GM12878 (cell line): ENCODE data around the gene TMEM239. TPM values are rescaled to one million over a fixed set of nuclear protein-coding genes. Genes with fewer than 3 reads are reported as not detected.

Source experiments
- ATF7 ChIP-seq: fragments of 450-650 bp; IDR thresholded peaks from 2 replicates; pipeline ENCODE4 v1.6.1; 2016; ENCODE audit warnings: low read depth, mild to moderate bottlenecking
- LARP7 ChIP-seq: fragments of 450-650 bp; IDR thresholded peaks from 2 replicates; pipeline ENCODE4 v1.6.1; 2017; ENCODE audit warnings: mild to moderate bottlenecking
- MEF2A ChIP-seq: IDR thresholded peaks from 2 replicates; pipeline ENCODE4 v1.6.1; 2011; ENCODE audit warnings: low read depth, mild to moderate bottlenecking, low read length, moderate library complexity; ENCODE audit not compliant: insufficient read depth
- MTA2 ChIP-seq: fragments of 450-650 bp; IDR thresholded peaks from 2 replicates; pipeline ENCODE4 v1.6.1; 2016; ENCODE audit warnings: low read depth, mild to moderate bottlenecking, moderate library complexity
- RELA ChIP-seq: fragments of 450-650 bp; IDR thresholded peaks from 2 replicates; pipeline ENCODE4 v1.8.0; 2014; ENCODE audit warnings: borderline replicate concordance; ENCODE audit not compliant: partially characterized antibody
- SUZ12 ChIP-seq: fragments of 200-600 bp; sonication (generic); IDR thresholded peaks from one replicate; pipeline ENCODE4 v1.6.1; 2018; ENCODE audit warnings: antibody characterized with exemption, mild to moderate bottlenecking; ENCODE audit not compliant: unreplicated experiment
- ZNF384 ChIP-seq: IDR thresholded peaks from 2 replicates; pipeline ENCODE4 v1.6.1; 2012; ENCODE audit warnings: low read depth, mild to moderate bottlenecking, low read length, improper control_type of control experiment, borderline replicate concordance
- polyA plus RNA-seq, 11 experiments: library from polyadenylated mRNA; depleted of rRNA in 4 of 11; unstranded in 6 of 11; stranded (reverse) in 5 of 11; fragments of >200 nt; fragmentation: Nextera tagmentation in 4 of 11; fragmentation: Illumina TruSeq in 1 of 11; extraction: Ambion mirVana in 4 of 11; extraction: Trizol in 1 of 11; gene quantifications; 1 replicate in 1 of 11; 2 replicates in 10 of 11; pipeline versions ENCODE4 v1.2.1 to v1.2.3, GENCODE V29; 2011 to 2016; ENCODE audit warnings: inconsistent platforms in 2 of 11, missing spikeins in 2 of 11, low read depth in 1 of 11
- total RNA-seq, 4 experiments: library from RNA; depleted of rRNA in 3 of 4; stranded (reverse); fragments of >200 nt in 3 of 4; fragmentation: Illumina TruSeq in 1 of 4; extraction: Trizol in 1 of 4; gene quantifications; 2 replicates each; pipeline versions ENCODE4 v1.2.1 to v1.2.3, GENCODE V29; 2013 to 2021
- TF ChIP-seq, protein P1 (sequence below): IDR thresholded peaks from 2 replicates; pipeline ENCODE4 v1.6.1; 2011; ENCODE audit warnings: low read depth, low read length, improper control_type of control experiment, borderline replicate concordance
- TF ChIP-seq, protein P2 (sequence below): fragments of 450-650 bp; IDR thresholded peaks from 2 replicates; pipeline ENCODE4 v1.6.1; 2016; ENCODE audit warnings: mild to moderate bottlenecking, moderate library complexity, borderline replicate concordance
- TF ChIP-seq, protein P3 (sequence below): fragments of 450-650 bp; IDR thresholded peaks from 2 replicates; pipeline ENCODE4 v1.6.1; 2016; ENCODE audit warnings: mild to moderate bottlenecking

TMEM239 gene
- total and polyA plus RNA-seq, 10 of the 15 experiments (the other 5 are each of a cell fraction or from before 2014, with no cell fraction given), result not detected

DNA sequence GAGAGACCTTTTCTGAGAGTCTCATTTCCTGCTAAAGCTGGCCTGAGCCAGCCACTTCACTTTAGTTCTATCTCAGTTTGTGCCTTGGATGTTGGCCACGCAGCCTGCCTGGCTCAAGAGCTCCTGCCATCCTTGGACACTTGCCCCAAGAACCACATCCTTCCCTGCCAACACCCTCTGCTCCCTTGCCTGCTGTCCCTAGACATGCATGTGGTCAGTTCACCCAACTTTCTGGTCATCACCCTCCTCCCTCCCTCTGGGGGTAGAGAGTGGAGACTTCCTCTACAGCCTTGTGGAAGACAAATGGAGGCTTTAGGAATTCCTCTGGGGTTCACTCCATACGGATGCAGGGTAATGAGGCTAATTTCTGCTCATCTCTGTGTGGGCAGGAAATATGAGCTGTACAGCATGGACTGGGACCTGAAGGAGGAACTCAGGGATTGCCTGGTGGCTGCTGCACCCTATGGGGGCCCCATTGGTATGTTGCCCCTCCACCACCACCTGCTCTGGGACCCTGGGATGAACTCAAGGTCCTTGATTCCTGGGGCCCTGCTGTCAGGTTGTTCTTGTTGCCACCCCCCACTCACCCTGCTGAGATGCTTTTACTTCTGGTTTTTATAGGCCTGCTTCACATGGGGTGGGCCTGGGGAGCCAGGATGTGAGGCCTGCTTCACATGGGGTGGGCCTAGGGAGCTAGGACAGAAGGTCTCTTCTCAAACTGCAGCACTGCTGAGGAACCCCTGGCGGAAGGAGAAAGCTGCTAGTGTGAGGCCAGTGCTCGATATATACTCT is 43.4 kb downstream of the TMEM239 start (continued):
- no peak for TF ChIP-seq RELA
- no peak for TF ChIP-seq ATF7
- no peak for TF ChIP-seq MTA2
- TF ChIP-seq ZNF384, result no peak
- TF ChIP-seq, protein P1, sequence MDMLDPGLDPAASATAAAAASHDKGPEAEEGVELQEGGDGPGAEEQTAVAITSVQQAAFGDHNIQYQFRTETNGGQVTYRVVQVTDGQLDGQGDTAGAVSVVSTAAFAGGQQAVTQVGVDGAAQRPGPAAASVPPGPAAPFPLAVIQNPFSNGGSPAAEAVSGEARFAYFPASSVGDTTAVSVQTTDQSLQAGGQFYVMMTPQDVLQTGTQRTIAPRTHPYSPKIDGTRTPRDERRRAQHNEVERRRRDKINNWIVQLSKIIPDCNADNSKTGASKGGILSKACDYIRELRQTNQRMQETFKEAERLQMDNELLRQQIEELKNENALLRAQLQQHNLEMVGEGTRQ, result no peak
- TF ChIP-seq LARP7, result no peak
- TF ChIP-seq, protein P2, sequence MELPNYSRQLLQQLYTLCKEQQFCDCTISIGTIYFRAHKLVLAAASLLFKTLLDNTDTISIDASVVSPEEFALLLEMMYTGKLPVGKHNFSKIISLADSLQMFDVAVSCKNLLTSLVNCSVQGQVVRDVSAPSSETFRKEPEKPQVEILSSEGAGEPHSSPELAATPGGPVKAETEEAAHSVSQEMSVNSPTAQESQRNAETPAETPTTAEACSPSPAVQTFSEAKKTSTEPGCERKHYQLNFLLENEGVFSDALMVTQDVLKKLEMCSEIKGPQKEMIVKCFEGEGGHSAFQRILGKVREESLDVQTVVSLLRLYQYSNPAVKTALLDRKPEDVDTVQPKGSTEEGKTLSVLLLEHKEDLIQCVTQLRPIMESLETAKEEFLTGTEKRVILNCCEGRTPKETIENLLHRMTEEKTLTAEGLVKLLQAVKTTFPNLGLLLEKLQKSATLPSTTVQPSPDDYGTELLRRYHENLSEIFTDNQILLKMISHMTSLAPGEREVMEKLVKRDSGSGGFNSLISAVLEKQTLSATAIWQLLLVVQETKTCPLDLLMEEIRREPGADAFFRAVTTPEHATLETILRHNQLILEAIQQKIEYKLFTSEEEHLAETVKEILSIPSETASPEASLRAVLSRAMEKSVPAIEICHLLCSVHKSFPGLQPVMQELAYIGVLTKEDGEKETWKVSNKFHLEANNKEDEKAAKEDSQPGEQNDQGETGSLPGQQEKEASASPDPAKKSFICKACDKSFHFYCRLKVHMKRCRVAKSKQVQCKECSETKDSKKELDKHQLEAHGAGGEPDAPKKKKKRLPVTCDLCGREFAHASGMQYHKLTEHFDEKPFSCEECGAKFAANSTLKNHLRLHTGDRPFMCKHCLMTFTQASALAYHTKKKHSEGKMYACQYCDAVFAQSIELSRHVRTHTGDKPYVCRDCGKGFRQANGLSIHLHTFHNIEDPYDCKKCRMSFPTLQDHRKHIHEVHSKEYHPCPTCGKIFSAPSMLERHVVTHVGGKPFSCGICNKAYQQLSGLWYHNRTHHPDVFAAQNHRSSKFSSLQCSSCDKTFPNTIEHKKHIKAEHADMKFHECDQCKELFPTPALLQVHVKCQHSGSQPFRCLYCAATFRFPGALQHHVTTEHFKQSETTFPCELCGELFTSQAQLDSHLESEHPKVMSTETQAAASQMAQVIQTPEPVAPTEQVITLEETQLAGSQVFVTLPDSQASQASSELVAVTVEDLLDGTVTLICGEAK, result no peak
- TF ChIP-seq, protein P3, sequence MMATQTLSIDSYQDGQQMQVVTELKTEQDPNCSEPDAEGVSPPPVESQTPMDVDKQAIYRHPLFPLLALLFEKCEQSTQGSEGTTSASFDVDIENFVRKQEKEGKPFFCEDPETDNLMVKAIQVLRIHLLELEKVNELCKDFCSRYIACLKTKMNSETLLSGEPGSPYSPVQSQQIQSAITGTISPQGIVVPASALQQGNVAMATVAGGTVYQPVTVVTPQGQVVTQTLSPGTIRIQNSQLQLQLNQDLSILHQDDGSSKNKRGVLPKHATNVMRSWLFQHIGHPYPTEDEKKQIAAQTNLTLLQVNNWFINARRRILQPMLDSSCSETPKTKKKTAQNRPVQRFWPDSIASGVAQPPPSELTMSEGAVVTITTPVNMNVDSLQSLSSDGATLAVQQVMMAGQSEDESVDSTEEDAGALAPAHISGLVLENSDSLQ, result no peak
- no peak for TF ChIP-seq SUZ12
- TF ChIP-seq MEF2A, result no peak
